Mesothelial cell of epicardium (in vitro differentiated cells): ENCODE results near the gene P4HB. TPM values are rescaled to one million over a fixed set of nuclear protein-coding genes. Genes with fewer than 3 reads are reported as not detected.

Experiments
- DNase-seq, 2 experiments: peaks; one replicate each; pipeline ENCODE4 v3.0.0; 2021; ENCODE audit warnings: low spot score in 2 of 2; ENCODE audit not compliant: unreplicated experiment in 2 of 2
- H3K27ac Mint-ChIP-seq: 2 replicates; pipeline ENCODE4 v1.8.0; 2021; ENCODE audit warnings: mixed read lengths
- H3K27me3 Mint-ChIP-seq: 2 replicates; pipeline ENCODE4 v1.8.0; 2021; ENCODE audit warnings: low read depth, mixed read lengths
- H3K36me3 Mint-ChIP-seq: 2 replicates; pipeline ENCODE4 v1.8.0; 2021; ENCODE audit warnings: mixed read lengths
- H3K4me1 Mint-ChIP-seq: 2 replicates; pipeline ENCODE4 v1.8.0; 2021; ENCODE audit warnings: mixed read lengths
- H3K4me3 Mint-ChIP-seq: 2 replicates; pipeline ENCODE4 v1.8.0; 2021; ENCODE audit warnings: mild to moderate bottlenecking, moderate library complexity, mixed read lengths
- H3K9me3 Mint-ChIP-seq: 2 replicates; pipeline ENCODE4 v1.8.0; 2021; ENCODE audit warnings: mixed read lengths
- CTCF ChIP-seq: fragments of 200-600 bp; sonication (generic); IDR thresholded peaks from one replicate; pipeline ENCODE4 v1.5.0; 2021; ENCODE audit warnings: antibody characterized with exemption; ENCODE audit not compliant: unreplicated experiment
- total RNA-seq: library from RNA; stranded (reverse); gene quantifications from 3 replicates; pipeline ENCODE4 v1.2.1, GENCODE V29; 2021

The P4HB gene
- total RNA-seq, 1 donor from 2014 or later = 433 TPM

DNA sequence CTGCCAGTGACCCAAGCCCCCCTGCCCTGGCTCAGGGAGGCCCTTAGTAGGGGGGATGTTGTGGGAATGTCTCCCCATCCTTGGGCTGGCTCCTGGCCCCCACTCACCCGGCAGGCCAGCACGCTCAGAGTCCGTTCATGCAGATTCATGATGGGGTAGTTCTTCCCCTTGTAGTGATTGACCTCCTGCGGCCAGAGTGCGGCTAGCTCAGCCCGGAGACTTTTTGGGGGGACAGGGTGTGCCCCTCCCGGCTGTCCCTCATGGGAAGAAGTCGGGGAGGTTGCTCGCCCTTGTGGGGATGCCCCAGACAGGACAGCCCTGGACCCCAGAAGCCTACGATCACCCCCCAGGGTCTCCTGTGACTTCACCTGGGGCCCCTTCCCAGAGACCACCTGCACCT lies 45.7 kb upstream of the P4HB start:
- Mint-ChIP-seq H3K4me3 (no peak overlapping the region), H3K27me3 (peaks cover 12% of the 10 kb centered on the region), H3K27ac (no peak overlapping the region), H3K36me3 (no peaks in the 10 kb centered on the region), H3K4me1 (peaks cover 1% of the 10 kb centered on the region), H3K9me3 (no peaks in the 10 kb centered on the region)
- DNase-seq = no peak
- no peak for TF ChIP-seq CTCF

DNA sequence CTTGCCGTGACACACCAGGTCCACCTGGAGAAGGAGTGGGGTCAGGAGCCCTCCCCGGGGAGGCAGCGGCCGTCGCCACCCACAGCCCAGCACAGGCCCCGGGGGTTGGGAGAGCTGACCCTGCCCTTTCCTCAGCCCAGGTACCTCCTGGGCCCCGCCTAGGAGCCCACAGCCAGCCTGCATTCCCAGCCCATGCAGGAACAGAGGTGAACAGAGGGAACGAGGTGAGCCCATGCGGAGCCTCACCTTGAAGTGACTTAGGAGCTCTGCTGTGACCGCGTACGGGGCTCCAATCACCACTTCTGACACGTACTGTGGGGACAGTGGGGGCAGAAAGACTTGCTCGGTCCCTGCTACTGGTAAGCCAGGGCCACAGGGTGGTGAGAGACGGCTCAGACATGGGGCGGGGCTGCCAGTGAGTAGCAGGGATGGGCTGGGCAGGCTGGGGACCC lies 45.1 kb upstream of the P4HB start:
- Mint-ChIP-seq H3K4me3 (no peak overlapping the region), H3K4me1 (no peaks in the 10 kb centered on the region), H3K27me3 (peaks cover 17% of the 10 kb centered on the region), H3K9me3 (no peaks in the 10 kb centered on the region), H3K27ac (no peak overlapping the region), H3K36me3 (no peaks in the 10 kb centered on the region)
- TF ChIP-seq CTCF = no peak
- no peak for DNase-seq

- DNase-seq = no peak
These were observed 44.5 kb upstream of the P4HB start for GRCh38 chr17:81904600-81905423.

DNA sequence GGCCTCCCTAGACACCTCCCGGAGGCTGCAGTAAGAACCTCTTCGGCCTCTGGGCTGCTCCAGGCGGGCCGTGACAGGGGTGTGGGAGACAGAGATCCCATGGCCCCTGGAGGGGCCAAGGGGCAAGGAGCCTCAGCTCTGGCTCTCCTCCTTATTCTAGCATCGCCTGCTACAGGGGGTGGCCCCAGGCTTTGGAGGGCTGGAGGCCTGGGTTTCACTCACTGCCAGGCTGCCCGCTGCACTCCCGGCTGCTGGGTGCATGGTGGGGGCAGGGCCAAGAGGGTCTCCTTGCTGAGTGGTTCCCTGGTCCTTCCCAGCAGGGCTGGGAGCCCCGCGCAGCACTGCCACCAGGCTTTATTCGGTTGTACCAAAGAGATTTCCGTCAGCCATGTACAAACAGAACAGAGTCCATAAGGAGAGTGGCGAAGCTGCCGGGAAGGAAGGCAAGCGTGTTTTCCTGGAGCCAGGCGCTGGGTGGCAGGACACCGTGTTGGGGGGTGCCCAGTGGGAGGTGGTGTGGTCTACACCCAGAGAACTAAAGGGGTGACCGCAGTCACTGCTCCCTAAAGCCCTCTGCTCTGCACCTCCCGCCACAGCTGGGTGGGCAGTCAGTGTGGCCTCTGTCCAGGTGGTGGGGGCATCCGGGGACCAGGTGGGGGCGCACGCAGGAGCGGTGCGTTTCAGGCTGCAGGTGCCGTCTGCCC lies 43.7 kb upstream of the P4HB start:
- no peaks in the 10 kb centered on the region for H3K4me1 Mint-ChIP-seq
- no peak for TF ChIP-seq CTCF
- H3K27ac Mint-ChIP-seq = no peak overlapping the region

More at GRCh38 chr17:81904600-81905423, 44.5 kb upstream of the P4HB start:
- Mint-ChIP-seq H3K27ac (no peak overlapping the region), H3K36me3 (peaks cover 6% of the 10 kb centered on the region), H3K4me3 (no peak overlapping the region), H3K4me1 (no peaks in the 10 kb centered on the region), H3K9me3 (no peaks in the 10 kb centered on the region), H3K27me3 (peaks cover 17% of the 10 kb centered on the region)
- TF ChIP-seq CTCF = no peak

DNA sequence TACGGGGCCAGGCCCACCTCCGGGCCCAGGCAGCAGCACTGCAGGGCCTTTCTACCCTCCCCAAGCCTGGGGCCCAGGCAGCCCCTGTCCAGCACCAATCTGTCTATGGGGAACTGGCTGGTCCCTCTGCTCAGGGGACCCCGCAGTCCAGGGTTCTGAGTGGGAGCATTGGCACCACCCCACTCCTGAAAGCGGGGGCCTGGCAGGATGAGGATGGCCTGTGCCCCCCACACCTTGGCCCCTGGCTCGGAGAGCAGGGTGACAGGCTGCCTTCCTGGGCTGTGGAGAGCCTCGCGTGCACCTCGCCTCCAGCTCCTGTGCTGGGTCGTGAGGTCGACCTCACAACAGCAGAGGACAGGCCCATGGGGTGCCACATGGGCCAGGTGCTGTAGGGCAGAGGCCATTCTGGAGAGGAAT lies 43.1 kb upstream of the P4HB start:
- no peak for DNase-seq
- no peak for TF ChIP-seq CTCF
- Mint-ChIP-seq H3K9me3 (no peaks in the 10 kb centered on the region), H3K4me3 (no peak overlapping the region), H3K4me1 (no peaks in the 10 kb centered on the region), H3K27ac (no peak overlapping the region), H3K36me3 (peaks cover 7% of the 10 kb centered on the region), H3K27me3 (peaks cover 17% of the 10 kb centered on the region)

More for the DNA sequence above, 43.7 kb upstream of the P4HB start:
- H3K27me3 Mint-ChIP-seq = peaks cover 17% of the 10 kb centered on the region
- H3K4me3 Mint-ChIP-seq = no peak overlapping the region
- DNase-seq = no peak
- H3K36me3 Mint-ChIP-seq = peaks cover 7% of the 10 kb centered on the region
- no peaks in the 10 kb centered on the region for H3K9me3 Mint-ChIP-seq
